Trophoblast cell (in vitro differentiated cells and primary cell): Measurements from ENCODE around the gene RAD51B.
A peak's percentile ranks its signal among the peaks of the same experiment; 100 is the strongest.

Source experiments
- DNase-seq, 2 donors: peaks; one replicate each; pipeline ENCODE4 v3.0.0-alpha.2; 2016
- H2AFZ ChIP-seq: 2 replicates; pipeline ENCODE4 v1.6.1; 2013; ENCODE audit warnings: low read length, moderate library complexity, mild to moderate bottlenecking; ENCODE audit not compliant: insufficient read depth, poor library complexity
- H2AK5ac ChIP-seq: 2 replicates; pipeline ENCODE4 v1.6.1; 2013; ENCODE audit warnings: mild to moderate bottlenecking, low read length
- H2BK120ac ChIP-seq: 2 replicates; pipeline ENCODE4 v1.6.1; 2013; ENCODE audit warnings: low read length, mild to moderate bottlenecking, moderate library complexity; ENCODE audit not compliant: insufficient read depth, poor library complexity
- H2BK12ac ChIP-seq: 2 replicates; pipeline ENCODE4 v1.6.1; 2013; ENCODE audit warnings: mild to moderate bottlenecking, low read length, moderate library complexity
- H2BK5ac ChIP-seq: 2 replicates; pipeline ENCODE4 v1.6.1; 2013; ENCODE audit warnings: low read length, low read depth, moderate library complexity, mild to moderate bottlenecking; ENCODE audit not compliant: poor library complexity
- H3K14ac ChIP-seq: 2 replicates; pipeline ENCODE4 v1.6.1; 2013; ENCODE audit warnings: mild to moderate bottlenecking, low read length
- H3K18ac ChIP-seq: 2 replicates; pipeline ENCODE4 v1.6.1; 2013; ENCODE audit warnings: mild to moderate bottlenecking, low read length
- H3K23ac ChIP-seq: 2 replicates; pipeline ENCODE4 v1.6.1; 2013; ENCODE audit warnings: low read length
- H3K27ac ChIP-seq: 2 replicates; pipeline ENCODE4 v1.5.1; 2013; ENCODE audit warnings: low read depth, mild to moderate bottlenecking, inconsistent platforms, low read length, moderate library complexity
- H3K27me3 ChIP-seq: 2 replicates; pipeline ENCODE4 v1.6.1; 2013; ENCODE audit warnings: inconsistent platforms, mild to moderate bottlenecking, low read length, moderate library complexity; ENCODE audit not compliant: insufficient read depth
- H3K36me3 ChIP-seq, 2 experiments: 1 replicate in 1 of 2; 2 replicates in 1 of 2; pipeline ENCODE4 v1.6.1; 2013; ENCODE audit warnings: low read length in 2 of 2, mild to moderate bottlenecking in 2 of 2, moderate library complexity in 1 of 2; ENCODE audit not compliant: insufficient read depth in 2 of 2, control insufficient read depth in 1 of 2
- H3K4ac ChIP-seq: 2 replicates; pipeline ENCODE4 v1.6.1; 2013; ENCODE audit warnings: low read depth, mild to moderate bottlenecking, low read length, moderate library complexity
- H3K4me1 ChIP-seq, 2 experiments: 1 replicate in 1 of 2; 2 replicates in 1 of 2; pipeline ENCODE4 v1.6.1; 2013; ENCODE audit warnings: low read length in 2 of 2, mild to moderate bottlenecking in 2 of 2, moderate library complexity in 1 of 2; ENCODE audit not compliant: insufficient read depth in 2 of 2, control insufficient read depth in 1 of 2
- H3K4me2 ChIP-seq: 2 replicates; pipeline ENCODE4 v1.6.1; 2013; ENCODE audit warnings: inconsistent platforms, mild to moderate bottlenecking, low read length, moderate library complexity
- H3K4me3 ChIP-seq: 2 replicates; pipeline ENCODE4 v1.5.1; 2013; ENCODE audit warnings: mild to moderate bottlenecking, low read depth, low read length, inconsistent platforms
- H3K79me1 ChIP-seq: one replicate; pipeline ENCODE4 v1.6.1; 2013; ENCODE audit warnings: low read length
- H3K79me2 ChIP-seq: 2 replicates; pipeline ENCODE4 v1.6.1; 2013; ENCODE audit warnings: low read length, mild to moderate bottlenecking; ENCODE audit not compliant: control insufficient read depth, insufficient read depth, poor library complexity
- H3K9ac ChIP-seq: 2 replicates; pipeline ENCODE4 v1.6.1; 2013; ENCODE audit warnings: mild to moderate bottlenecking, low read length
- H3K9me3 ChIP-seq: 2 replicates; pipeline ENCODE4 v1.6.1; 2013; ENCODE audit warnings: low read depth, mild to moderate bottlenecking, control low read depth, inconsistent platforms, low read length; ENCODE audit not compliant: insufficient read depth
- H4K12ac ChIP-seq: 2 replicates; pipeline ENCODE4 v1.6.1; 2013; ENCODE audit warnings: low read depth, mild to moderate bottlenecking, low read length, moderate library complexity
- H4K8ac ChIP-seq: 2 replicates; pipeline ENCODE4 v1.6.1; 2013; ENCODE audit warnings: low read depth, mild to moderate bottlenecking, low read length, moderate library complexity
- H4K91ac ChIP-seq: one replicate; pipeline ENCODE4 v1.6.1; 2013; ENCODE audit warnings: low read depth, mild to moderate bottlenecking, low read length, moderate library complexity
- WGBS: extraction: QIAGEN DNeasy Blood & Tissue Kit; methylation state at CpG from one replicate; pipeline ENCODE4 v1.1.7; 2013; ENCODE audit warnings: missing lambda C conversion rate; ENCODE audit not compliant: insufficient read length, insufficient coverage; ENCODE audit errors: extremely low coverage; 5-methylcytosine and 5-hydroxymethylcytosine counted together

Gene RAD51B

DNA sequence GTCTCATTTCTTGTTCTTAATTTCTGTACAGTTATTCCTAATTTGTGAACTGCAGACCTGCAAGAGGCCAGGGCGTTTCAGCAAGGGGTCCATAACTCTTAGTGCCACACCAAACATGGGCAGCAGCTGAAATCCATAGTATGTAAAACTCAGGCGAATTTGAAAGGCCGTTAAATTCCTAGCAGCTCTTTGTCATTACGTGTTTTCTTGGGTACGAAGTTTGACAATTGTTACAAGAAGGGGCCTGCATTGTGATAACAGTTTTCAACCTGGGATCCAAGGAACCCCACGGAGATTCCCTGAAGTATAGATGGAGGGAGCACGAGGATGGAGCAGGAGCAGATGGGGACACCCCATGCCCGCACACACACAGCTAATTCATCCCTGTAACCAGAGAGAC, 685.3 kb downstream of the RAD51B start:
- peak overlapping the region; percentile 33 for H3K18ac ChIP-seq
- no peaks in the 10 kb centered on the region for H3K36me3 ChIP-seq
- no peak overlapping the region for H3K27ac ChIP-seq
- no peak overlapping the region for H3K9ac ChIP-seq
- peaks cover 2% of the 10 kb centered on the region for H3K9me3 ChIP-seq
- H2BK5ac ChIP-seq, result peak overlapping the region; percentile 37
- H4K91ac ChIP-seq, result peak overlapping the region; percentile 82
- no peak overlapping the region for H3K4me2 ChIP-seq
- peak in 1 of 2 donors; percentile 55 for DNase-seq
- H3K23ac ChIP-seq, result no peak overlapping the region
- no CpG with 5 or more reads among the region's 8 CpGs for WGBS
- H4K8ac ChIP-seq, result no peak overlapping the region
- no peaks in the 10 kb centered on the region for H3K27me3 ChIP-seq
- peaks cover 51% of the 10 kb centered on the region for H3K79me1 ChIP-seq
- peaks cover 28% of the 10 kb centered on the region in 2 experiments for H3K4me1 ChIP-seq
- H2AK5ac ChIP-seq, result peak overlapping the region; percentile 66
- H3K14ac ChIP-seq, result peak overlapping the region; percentile 57
- H2BK120ac ChIP-seq, result peak overlapping the region; percentile 89
- H3K4me3 ChIP-seq, result no peak overlapping the region
- H4K12ac ChIP-seq, result no peak overlapping the region
- H3K79me2 ChIP-seq, result peaks cover 3% of the 10 kb centered on the region
- H2BK12ac ChIP-seq, result peak overlapping the region; percentile 64
- H2AFZ ChIP-seq, result no peak overlapping the region
- H3K4ac ChIP-seq, result peak overlapping the region; percentile 17

GRCh38 chr14:68506021-68506644, 686.6 kb downstream of the RAD51B start:
- no peaks in the 10 kb centered on the region for H3K27me3 ChIP-seq
- H2BK5ac ChIP-seq, result peak overlapping the region; percentile 96
- WGBS, result no CpG with 5 or more reads among the region's 17 CpGs

DNA sequence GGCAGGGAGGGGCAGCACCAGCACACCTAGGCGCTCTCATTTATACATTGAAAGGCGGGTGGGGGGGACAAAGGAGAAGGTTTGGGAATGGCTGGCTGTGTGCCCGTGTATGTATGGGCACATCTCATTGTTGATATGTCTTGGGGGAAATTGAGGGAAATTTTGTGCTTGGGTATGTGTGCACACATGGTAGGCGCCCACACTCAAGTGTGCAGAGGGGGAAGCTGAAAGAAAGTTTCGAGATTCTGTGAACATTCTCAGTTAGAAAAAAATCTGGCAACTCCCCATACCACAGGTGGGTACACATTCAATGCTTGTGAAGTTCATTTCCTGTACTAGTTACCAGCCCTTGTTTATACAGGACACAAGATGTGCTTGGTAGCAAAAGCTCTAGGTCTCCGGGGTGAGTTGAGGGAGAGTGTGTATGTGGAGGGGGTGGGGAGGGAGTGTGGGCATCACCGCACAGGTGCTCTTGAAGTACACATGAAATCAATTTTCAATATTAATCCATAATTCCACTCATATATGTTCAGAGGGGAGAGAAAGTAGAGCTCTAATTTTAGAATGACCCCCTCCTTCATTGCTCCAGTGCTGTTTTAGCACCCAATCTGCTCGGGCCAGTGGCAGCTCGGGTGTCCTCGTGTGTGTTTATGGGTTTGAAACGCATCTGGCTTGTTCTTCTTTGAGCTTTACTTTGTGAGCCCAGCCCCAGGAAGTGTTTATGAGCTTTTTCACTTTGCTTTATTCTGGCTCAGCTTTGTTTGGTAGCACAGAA, 687.3 kb downstream of the RAD51B start:
- Histone ChIP-seq H3K9ac (no peak overlapping the region), H4K91ac (peak overlapping the region; percentile 99), H3K23ac (no peak overlapping the region), H4K8ac (peak overlapping the region; percentile 89), H2BK5ac (peak overlapping the region; percentile 96), H3K4ac (peak overlapping the region; percentile 91), H2BK12ac (peak overlapping the region; percentile 98), H3K4me2 (no peak overlapping the region), H3K18ac (peak overlapping the region; percentile 96), H2AFZ (peak overlapping the region; percentile 33), H3K9me3 (peaks cover 2% of the 10 kb centered on the region), H3K36me3 (no peaks in the 10 kb centered on the region), H3K4me1 (peaks cover 31 to 34% of the 10 kb centered on the region in 2 experiments), H3K14ac (peak overlapping the region; percentile 97), H3K27me3 (no peaks in the 10 kb centered on the region), H2AK5ac (peak overlapping the region; percentile 98), H2BK120ac (peak overlapping the region; percentile 98), H4K12ac (peak overlapping the region; percentile 92), H3K4me3 (no peak overlapping the region), H3K79me1 (peaks cover 58% of the 10 kb centered on the region), H3K79me2 (peaks cover 3% of the 10 kb centered on the region), H3K27ac (peak overlapping the region; percentile 96)
- WGBS, result no CpG with 5 or more reads among the region's 11 CpGs
- DNase-seq, result no peak

More at GRCh38 chr14:68506021-68506644, 686.6 kb downstream of the RAD51B start:
- DNase-seq, result peak; percentile 91 to 95
- H3K4me2 ChIP-seq, result no peak overlapping the region
- H2BK12ac ChIP-seq, result peak overlapping the region; percentile 98
- H3K23ac ChIP-seq, result no peak overlapping the region
- H3K9me3 ChIP-seq, result peaks cover 2% of the 10 kb centered on the region
- peak overlapping the region; percentile 89 for H4K8ac ChIP-seq
- H4K91ac ChIP-seq, result peak overlapping the region; percentile 99
- H3K79me1 ChIP-seq, result peaks cover 61% of the 10 kb centered on the region
- H2BK120ac ChIP-seq, result peak overlapping the region; percentile 98
- peak overlapping the region; percentile 92 for H4K12ac ChIP-seq
- H3K9ac ChIP-seq, result no peak overlapping the region
- peak overlapping the region; percentile 96 for H3K18ac ChIP-seq
- H2AFZ ChIP-seq, result peak overlapping the region; percentile 33
- H3K79me2 ChIP-seq, result peaks cover 3% of the 10 kb centered on the region
- H3K4me3 ChIP-seq, result no peak overlapping the region
- H3K4me1 ChIP-seq, result peaks cover 31 to 34% of the 10 kb centered on the region in 2 experiments
- peak overlapping the region; percentile 91 for H3K4ac ChIP-seq
- H2AK5ac ChIP-seq, result peak overlapping the region; percentile 98
- H3K14ac ChIP-seq, result peak overlapping the region; percentile 97
- H3K36me3 ChIP-seq, result no peaks in the 10 kb centered on the region
- H3K27ac ChIP-seq, result peak overlapping the region; percentile 96

DNA sequence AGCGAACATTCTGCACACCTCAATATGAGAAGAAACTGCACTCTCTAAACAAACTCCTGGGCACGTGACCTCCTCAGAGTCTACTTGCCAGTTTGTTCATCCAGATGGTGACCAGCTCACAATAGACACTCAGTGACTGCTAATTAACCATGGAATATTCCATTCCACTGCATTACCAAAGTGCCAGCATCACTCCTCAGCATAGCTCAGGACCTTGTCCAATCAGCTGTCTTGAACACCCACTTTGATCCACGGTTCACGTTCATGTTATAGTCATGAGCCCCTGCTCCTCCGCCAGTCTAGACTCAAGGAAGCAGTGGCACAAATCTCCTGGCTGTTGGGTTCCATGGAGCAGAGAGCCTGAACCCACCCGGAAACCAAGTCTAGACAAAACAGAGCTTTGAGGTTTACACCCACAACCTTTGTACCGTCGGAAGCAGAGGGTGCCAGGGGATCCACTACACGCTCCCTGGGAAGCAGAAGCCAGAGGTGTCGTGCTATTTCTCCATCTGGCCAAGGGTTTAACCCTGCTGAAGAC, 688.0 kb downstream of the RAD51B start:
- H3K14ac ChIP-seq, result peak overlapping the region; percentile 58
- no peaks in the 10 kb centered on the region for H3K27me3 ChIP-seq

More for the DNA sequence above, 688.0 kb downstream of the RAD51B start:
- Histone ChIP-seq H3K4me1 (peaks cover 31 to 32% of the 10 kb centered on the region in 2 experiments), H3K36me3 (no peaks in the 10 kb centered on the region), H3K27ac (no peak overlapping the region), H3K4me2 (no peak overlapping the region), H3K79me2 (peaks cover 3% of the 10 kb centered on the region), H3K18ac (peak overlapping the region; percentile 55), H2AFZ (no peak overlapping the region), H3K4me3 (no peak overlapping the region), H3K4ac (no peak overlapping the region), H2BK12ac (peak overlapping the region; percentile 7), H3K79me1 (peaks cover 57% of the 10 kb centered on the region), H2AK5ac (peak overlapping the region; percentile 49), H3K9me3 (peaks cover 2% of the 10 kb centered on the region), H4K12ac (no peak overlapping the region), H3K23ac (no peak overlapping the region), H4K91ac (peak overlapping the region; percentile 99), H2BK5ac (no peak overlapping the region), H2BK120ac (peak overlapping the region; percentile 62), H4K8ac (no peak overlapping the region), H3K9ac (no peak overlapping the region)
- no CpG with 5 or more reads among the region's 10 CpGs for WGBS
- no peak for DNase-seq
